Putamen (tissue), 1 donor: ENCODE results near the gene GTF3C6.
"Not testable (repeated sequence)": the region's sequence is repeated elsewhere in the genome, so short reads cannot be mapped to it uniquely, and the experiment has no call there.

ENCODE experiments used
- DNase-seq: peaks from one replicate; pipeline ENCODE4 v3.0.0-alpha.2; 2016; ENCODE audit warnings: low spot score

The GTF3C6 gene

GRCh38 chr6:110979565-110980101, 21.1 kb downstream of the GTF3C6 start:
- DNase-seq: no peak

- DNase-seq: no peak
Measured at GRCh38 chr6:110980227-110980626, 21.7 kb downstream of the GTF3C6 start.

GRCh38 chr6:110980648-110981047, 22.1 kb downstream of the GTF3C6 start:
- DNase-seq: no peak

GRCh38 chr6:110981202-110981600, 22.7 kb downstream of the GTF3C6 start:
- no peak for DNase-seq

GRCh38 chr6:110990840-110991576, 32.5 kb downstream of the GTF3C6 start:
- DNase-seq: peak; percentile 66

GRCh38 chr6:110996691-110997090, 38.2 kb downstream of the GTF3C6 start:
- DNase-seq: no peak

- peak; percentile 19 for DNase-seq
Measured at GRCh38 chr6:110999634-111000270, 41.2 kb downstream of the GTF3C6 start.

- DNase-seq: no peak
Measured at GRCh38 chr6:111002350-111002749, 43.8 kb downstream of the GTF3C6 start.

- DNase-seq: peak; percentile 23
Measured at GRCh38 chr6:111011360-111012142, 53.0 kb downstream of the GTF3C6 start.

- no peak for DNase-seq
Measured at GRCh38 chr6:111012143-111012452, 53.6 kb downstream of the GTF3C6 start.

- DNase-seq: not testable (repeated sequence)
Measured at GRCh38 chr6:111012520-111012919, 54.0 kb downstream of the GTF3C6 start.

- DNase-seq: no peak
Measured at GRCh38 chr6:111013144-111013915, 54.8 kb downstream of the GTF3C6 start.

GRCh38 chr6:111015389-111016124, 57.1 kb downstream of the GTF3C6 start:
- DNase-seq: no peak

GRCh38 chr6:111017241-111017640, 58.7 kb downstream of the GTF3C6 start:
- not testable (repeated sequence) for DNase-seq
